GM21423 (cell line): ENCODE results near the gene SLC22A4.
A peak's percentile ranks its signal among the peaks of the same experiment; 100 is the strongest.

Source experiments
- ATAC-seq: cut with Tn5 transposase; IDR thresholded peaks from one replicate; pipeline ENCODE4 v1.9.1; 2021; ENCODE audit warnings: mild to moderate bottlenecking, moderate library complexity; ENCODE audit not compliant: unreplicated experiment

The SLC22A4 gene

GRCh38 chr5:132261881-132262845 lies 32.0 kb upstream of the SLC22A4 start:
- no peak for ATAC-seq

GRCh38 chr5:132262882-132263547 lies 31.2 kb upstream of the SLC22A4 start:
- no peak for ATAC-seq

- no peak for ATAC-seq
Observed at GRCh38 chr5:132263548-132264261, 30.5 kb upstream of the SLC22A4 start.

GRCh38 chr5:132264546-132265335 lies 29.5 kb upstream of the SLC22A4 start:
- ATAC-seq, result no peak

- ATAC-seq, result no peak
Observed at GRCh38 chr5:132265336-132266030, 28.7 kb upstream of the SLC22A4 start.

- ATAC-seq, result no peak
Observed at GRCh38 chr5:132266031-132266835, 28.0 kb upstream of the SLC22A4 start.

GRCh38 chr5:132266836-132267160 lies 27.4 kb upstream of the SLC22A4 start:
- ATAC-seq, result no peak

- ATAC-seq, result no peak
Observed at GRCh38 chr5:132267166-132267739, 26.9 kb upstream of the SLC22A4 start.

- ATAC-seq, result peak; percentile 9
Observed at GRCh38 chr5:132267931-132268768, 26.0 kb upstream of the SLC22A4 start.

- ATAC-seq, result peak; percentile 53
Observed at GRCh38 chr5:132268769-132269551, 25.2 kb upstream of the SLC22A4 start.

- ATAC-seq, result no peak
Observed at GRCh38 chr5:132269635-132270334, 24.4 kb upstream of the SLC22A4 start.

GRCh38 chr5:132270335-132270665 lies 23.9 kb upstream of the SLC22A4 start:
- no peak for ATAC-seq

GRCh38 chr5:132270706-132271105 lies 23.5 kb upstream of the SLC22A4 start:
- no peak for ATAC-seq

- no peak for ATAC-seq
Observed at GRCh38 chr5:132271251-132272246, 22.6 kb upstream of the SLC22A4 start.

GRCh38 chr5:132272311-132273210 lies 21.6 kb upstream of the SLC22A4 start:
- no peak for ATAC-seq
